ENCODE measurements around the gene INTS3. TPM values are rescaled to one million over a fixed set of nuclear protein-coding genes. Genes with fewer than 3 reads are reported as not detected.

The INTS3 gene
- total RNA-seq, 1 experiment from 2014 or later = 29.4 TPM

- no peak for DNase-seq
- H3K4me3 ChIP-seq = no peak overlapping the region
Measured at GRCh38 chr1:153795934-153796785, 68.3 kb downstream of the INTS3 start.

GRCh38 chr1:153796786-153797659, 69.2 kb downstream of the INTS3 start:
- no peaks in the 10 kb centered on the region; the same call in 1 of the 2 replicates for H3K36me3 ChIP-seq
- H3K9me3 ChIP-seq = no peaks in the 10 kb centered on the region
- no peak overlapping the region for H3K4me3 ChIP-seq
- peak; percentile 59 for DNase-seq
- H3K27me3 ChIP-seq = no peaks in the 10 kb centered on the region

More at GRCh38 chr1:153795934-153796785, 68.3 kb downstream of the INTS3 start:
- Histone ChIP-seq H3K9me3 (no peaks in the 10 kb centered on the region; the same call in 1 of the 2 replicates), H3K27me3 (no peaks in the 10 kb centered on the region), H3K36me3 (no peaks in the 10 kb centered on the region)

DNA sequence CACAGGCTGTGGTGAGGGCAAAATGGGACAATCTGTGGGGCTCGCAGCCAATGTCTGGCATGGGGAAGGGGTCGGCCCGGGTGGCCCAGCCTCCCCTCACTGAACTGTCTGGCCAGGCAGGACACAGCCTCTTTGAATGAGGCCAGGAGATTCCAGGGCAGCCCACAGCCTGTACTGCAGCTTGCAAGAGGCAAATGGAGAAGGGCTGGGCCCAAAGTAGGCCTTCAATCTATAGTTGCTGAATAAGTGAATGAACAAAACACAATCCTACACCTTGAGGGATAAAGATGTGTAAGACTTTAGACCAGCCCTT, 70.6 kb downstream of the INTS3 start:
- Histone ChIP-seq H3K36me3 (peaks cover 1% of the 10 kb centered on the region; the same call in 1 of the 2 replicates), H3K4me3 (no peak overlapping the region), H3K27me3 (no peaks in the 10 kb centered on the region), H3K9me3 (no peaks in the 10 kb centered on the region)
- DNase-seq = no peak

DNA sequence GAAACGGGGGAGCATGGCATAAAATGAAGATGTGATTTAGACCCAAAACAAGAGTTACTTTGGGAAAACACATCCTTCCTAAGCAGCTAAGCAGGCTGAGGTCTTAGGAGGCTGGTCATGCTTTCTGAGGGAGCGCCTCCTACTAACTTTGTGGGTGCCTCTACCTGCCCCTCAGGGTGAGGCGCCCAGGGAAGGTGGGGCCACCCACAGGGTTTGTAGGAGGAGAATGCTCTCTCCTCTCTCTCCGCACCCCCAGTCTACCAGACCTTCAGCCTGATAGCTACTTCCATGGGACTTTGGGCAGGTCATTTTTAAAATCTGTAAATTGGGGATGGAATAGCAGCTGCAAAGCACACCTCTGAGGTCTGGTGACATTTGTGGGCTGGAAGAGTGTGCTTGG, 71.2 kb downstream of the INTS3 start:
- DNase-seq = no peak
- no peak overlapping the region for H3K4me3 ChIP-seq
- peaks cover 7% of the 10 kb centered on the region; the same call in 1 of the 2 replicates for H3K36me3 ChIP-seq
- H3K27me3 ChIP-seq = no peaks in the 10 kb centered on the region
- H3K9me3 ChIP-seq = no peaks in the 10 kb centered on the region

GRCh38 chr1:153799566-153800465, 72.0 kb downstream of the INTS3 start:
- Histone ChIP-seq H3K9me3 (no peaks in the 10 kb centered on the region), H3K27me3 (no peaks in the 10 kb centered on the region), H3K36me3 (peaks cover 8% of the 10 kb centered on the region; the same call in 1 of the 2 replicates), H3K4me3 (no peak overlapping the region)
- DNase-seq = no peak

GRCh38 chr1:153800516-153800915, 72.7 kb downstream of the INTS3 start:
- no peaks in the 10 kb centered on the region for H3K9me3 ChIP-seq
- H3K4me3 ChIP-seq = no peak overlapping the region
- peaks cover 8% of the 10 kb centered on the region; the same call in 1 of the 2 replicates for H3K36me3 ChIP-seq
- H3K27me3 ChIP-seq = no peaks in the 10 kb centered on the region
- DNase-seq = no peak

GRCh38 chr1:153801028-153801625, 73.3 kb downstream of the INTS3 start:
- H3K9me3 ChIP-seq = no peaks in the 10 kb centered on the region
- no peaks in the 10 kb centered on the region for H3K27me3 ChIP-seq
- peaks cover 10% of the 10 kb centered on the region; the same call in 1 of the 2 replicates for H3K36me3 ChIP-seq
- no peak for DNase-seq
- no peak overlapping the region for H3K4me3 ChIP-seq

DNA sequence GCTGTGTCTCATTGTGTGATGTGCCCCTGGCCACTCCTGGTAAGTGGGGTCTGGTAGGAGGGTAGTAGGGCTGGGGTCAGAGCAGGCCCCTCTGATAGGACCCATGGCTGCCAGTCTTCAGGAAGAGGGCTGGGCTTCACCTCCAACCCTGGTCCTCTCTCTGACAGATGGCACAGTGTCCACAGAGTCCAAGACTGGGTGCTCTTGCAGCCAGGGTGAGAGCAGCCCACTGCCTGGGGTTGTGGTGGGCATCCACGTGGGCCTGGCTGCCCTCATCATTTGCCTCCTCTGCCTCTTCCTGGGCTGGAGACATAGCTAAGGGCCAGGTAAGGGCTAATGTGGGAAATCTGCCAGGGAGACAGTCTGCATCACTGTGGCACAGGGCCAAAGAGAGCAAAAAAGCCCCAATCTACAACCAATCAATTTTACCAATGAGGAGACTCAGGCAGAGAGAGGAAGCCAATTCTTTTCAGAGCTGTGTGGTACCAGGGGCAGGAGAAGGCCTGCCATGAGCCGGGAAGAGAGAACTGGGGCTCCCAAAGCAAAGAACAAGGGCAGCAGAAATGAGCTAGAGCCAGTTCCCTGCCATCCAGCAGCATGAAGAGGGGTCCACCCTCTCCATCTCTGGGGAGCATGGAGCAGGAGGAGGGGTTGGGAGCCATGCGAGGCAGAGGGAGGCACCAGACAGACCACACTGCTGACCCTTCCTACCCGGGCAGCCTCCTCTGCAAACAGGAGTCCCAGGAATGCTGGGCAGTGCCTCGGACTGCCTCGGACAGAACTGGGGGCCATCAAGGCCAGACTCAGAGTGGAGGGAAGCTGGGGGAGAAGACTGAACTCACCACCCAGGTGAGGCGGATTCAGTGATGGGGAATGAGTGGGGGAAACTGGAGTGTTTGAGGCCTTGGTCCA, 74.2 kb downstream of the INTS3 start:
- no peaks in the 10 kb centered on the region for H3K9me3 ChIP-seq
- H3K27me3 ChIP-seq = no peaks in the 10 kb centered on the region
- peaks cover 10% of the 10 kb centered on the region; the same call in 1 of the 2 replicates for H3K36me3 ChIP-seq
- no peak overlapping the region for H3K4me3 ChIP-seq
- DNase-seq = no peak

- Histone ChIP-seq H3K36me3 (peaks cover 15% of the 10 kb centered on the region; the same call in 1 of the 2 replicates), H3K27me3 (no peaks in the 10 kb centered on the region), H3K4me3 (no peak overlapping the region), H3K9me3 (no peaks in the 10 kb centered on the region)
- no peak for DNase-seq
Measured at GRCh38 chr1:153803470-153804056, 75.7 kb downstream of the INTS3 start.

GRCh38 chr1:153804112-153804511, 76.3 kb downstream of the INTS3 start:
- Histone ChIP-seq H3K36me3 (peaks cover 17% of the 10 kb centered on the region), H3K27me3 (no peaks in the 10 kb centered on the region), H3K9me3 (no peaks in the 10 kb centered on the region), H3K4me3 (no peak overlapping the region)
- no peak for DNase-seq

DNA sequence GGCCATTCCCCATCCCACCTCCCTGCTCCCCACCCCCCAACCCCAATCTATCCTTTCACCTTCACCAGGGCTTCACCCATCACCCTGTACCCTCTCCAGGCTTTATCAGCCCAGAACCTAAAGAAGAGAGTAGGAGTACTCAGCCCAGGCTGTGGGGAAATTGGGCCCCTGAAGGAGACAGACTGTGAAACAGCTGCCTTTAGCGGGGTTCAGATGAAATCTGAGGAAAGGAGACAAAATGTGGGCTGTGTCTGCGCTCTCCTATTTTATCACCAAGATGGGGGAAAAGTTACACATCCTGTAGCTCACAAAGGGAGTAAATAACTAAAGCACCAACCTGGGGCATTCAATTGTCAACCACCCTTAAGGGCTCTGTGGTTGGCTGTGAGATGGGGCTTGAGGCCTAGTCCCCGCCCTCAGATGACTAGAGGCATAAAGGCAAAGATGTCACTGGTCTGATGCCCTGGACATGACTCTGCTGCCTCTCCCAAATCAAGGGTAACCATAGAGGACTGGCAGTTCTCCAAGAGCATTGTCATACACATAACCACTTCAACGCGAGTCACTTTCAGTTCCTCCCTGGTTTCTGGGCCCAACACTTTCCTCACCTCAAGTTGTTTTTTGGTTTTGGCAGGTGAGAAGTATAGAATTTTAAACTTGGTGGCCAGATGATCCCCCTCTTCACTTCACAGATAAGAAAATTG, 77.3 kb downstream of the INTS3 start:
- no peaks in the 10 kb centered on the region for H3K9me3 ChIP-seq
- H3K27me3 ChIP-seq = no peaks in the 10 kb centered on the region
- no peak overlapping the region for H3K4me3 ChIP-seq
- peak; percentile 84 for DNase-seq
- H3K36me3 ChIP-seq = peaks cover 22% of the 10 kb centered on the region

DNA sequence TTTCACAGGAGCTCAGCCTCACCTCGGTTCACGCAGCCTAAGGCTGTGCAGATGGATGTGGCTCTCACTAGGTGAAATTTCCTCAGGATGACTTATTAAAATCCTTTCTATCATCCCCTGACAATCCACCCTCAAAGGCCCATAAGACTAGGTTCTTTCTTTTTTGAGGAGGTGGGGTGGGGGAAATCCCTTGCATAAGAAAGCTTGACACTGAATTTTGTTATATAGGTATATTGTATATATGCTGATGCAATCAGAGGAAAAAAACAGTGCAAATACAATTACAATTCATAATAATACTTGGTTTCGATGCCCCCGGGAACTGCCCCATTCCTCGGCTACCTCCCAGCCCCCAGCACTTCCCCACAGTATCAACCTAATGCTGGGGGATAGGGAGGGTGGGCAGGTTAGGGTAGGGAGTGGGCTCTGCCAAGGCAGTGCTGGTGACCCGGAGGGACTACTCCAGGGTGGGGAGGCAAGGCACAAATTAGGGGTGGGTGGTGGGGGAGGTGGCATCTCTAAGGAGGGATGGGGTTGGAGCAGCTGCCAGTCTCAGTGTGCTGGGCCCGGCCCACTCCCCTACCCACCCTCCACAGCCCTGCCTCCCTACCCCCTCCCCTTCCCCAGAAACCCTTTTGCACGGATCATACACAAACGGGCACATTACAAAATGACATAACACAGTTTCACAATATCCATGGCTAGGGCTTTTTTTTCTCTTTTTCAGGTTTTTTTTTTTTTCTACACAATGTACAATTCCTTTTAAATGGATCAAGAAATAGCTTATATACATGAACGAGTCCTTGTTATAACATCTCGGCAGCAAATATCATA, 78.3 kb downstream of the INTS3 start:
- Histone ChIP-seq H3K9me3 (no peaks in the 10 kb centered on the region), H3K27me3 (no peaks in the 10 kb centered on the region), H3K4me3 (no peak overlapping the region), H3K36me3 (peaks cover 31% of the 10 kb centered on the region)
- no peak for DNase-seq

- no peak for DNase-seq
- H3K27me3 ChIP-seq = no peaks in the 10 kb centered on the region
- peaks cover 65% of the 10 kb centered on the region for H3K36me3 ChIP-seq
- no peak overlapping the region for H3K4me3 ChIP-seq
- H3K9me3 ChIP-seq = no peaks in the 10 kb centered on the region
Measured at GRCh38 chr1:153816283-153816889, 88.5 kb downstream of the INTS3 start.

All from MG63 (cell line).